ENCODE results near the gene SALL3.

DNA sequence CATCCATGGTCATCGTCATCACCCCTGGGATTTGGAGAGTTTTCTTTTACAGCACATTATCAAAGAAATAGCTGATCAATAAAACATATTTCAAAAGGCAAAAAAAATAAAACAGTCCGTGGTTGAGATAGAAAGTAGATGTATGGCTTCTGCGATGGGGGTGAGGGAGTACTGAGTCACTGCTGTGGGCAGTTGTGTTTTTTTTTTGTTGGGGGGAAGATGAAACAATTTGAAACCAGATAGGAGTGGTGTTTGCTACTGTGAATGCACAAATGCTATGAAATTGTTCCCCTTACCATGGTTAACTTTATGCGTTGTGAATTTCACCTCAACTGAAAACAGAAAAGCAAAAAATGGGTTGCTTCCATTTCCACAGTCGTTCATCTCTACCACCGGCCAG, 11.9 kb upstream of the SALL3 start:
- TF ChIP-seq CTCF (conservative IDR thresholded peaks at IDR 0.05) (no peak), ZFX (IDR thresholded peaks at IDR 0.05) (no peak)

All from C4-2B (cell line).